OCI-LY1 (cell line): ENCODE data around the gene SOCS7.

Experiments used
- H2AFZ ChIP-seq: fragments of 200-600 bp; sonication (generic), shearing (Covaris generic); 2 replicates; pipeline ENCODE4 v1.6.0; 2014; ENCODE audit warnings: antibody characterized with exemption, mild to moderate bottlenecking, low read length
- H3F3A ChIP-seq: fragments of 200-600 bp; sonication (generic), shearing (Covaris generic); 2 replicates; pipeline ENCODE4 v1.6.0; 2014; ENCODE audit warnings: mild to moderate bottlenecking, antibody characterized with exemption, low read length, moderate library complexity; ENCODE audit not compliant: insufficient read depth
- H3K27ac ChIP-seq: fragments of 200-600 bp; sonication (generic); 2 replicates; pipeline ENCODE4 v1.5.1; 2014; ENCODE audit warnings: low read length, mixed run types, mild to moderate bottlenecking, low read depth; ENCODE audit not compliant: poor library complexity, severe bottlenecking
- H3K27me3 ChIP-seq: fragments of 200-600 bp; sonication (generic); 2 replicates; pipeline ENCODE4 v1.6.0; 2014; ENCODE audit warnings: antibody characterized with exemption, mild to moderate bottlenecking, low read length, moderate library complexity; ENCODE audit not compliant: insufficient read depth
- H3K36me3 ChIP-seq: fragments of 200-600 bp; sonication (generic); 2 replicates; pipeline ENCODE4 v1.6.1; 2014; ENCODE audit warnings: mild to moderate bottlenecking, antibody characterized with exemption, low read length, moderate library complexity, mixed read lengths; ENCODE audit not compliant: insufficient read depth
- H3K4me1 ChIP-seq: fragments of 200-600 bp; sonication (generic); 2 replicates; pipeline ENCODE4 v1.5.1; 2014; ENCODE audit warnings: mild to moderate bottlenecking, low read length, moderate library complexity; ENCODE audit not compliant: insufficient read depth, severe bottlenecking
- H3K4me2 ChIP-seq: fragments of 200-600 bp; sonication (generic), shearing (Covaris generic); 2 replicates; pipeline ENCODE4 v1.6.1; 2014; ENCODE audit warnings: low read length
- H3K4me3 ChIP-seq: fragments of 200-600 bp; sonication (generic); 2 replicates; pipeline ENCODE4 v1.5.1; 2014; ENCODE audit warnings: low read length, low read depth, mild to moderate bottlenecking, mixed read lengths; ENCODE audit not compliant: poor library complexity, severe bottlenecking
- H3K79me2 ChIP-seq: fragments of 200-600 bp; shearing (Covaris generic); 2 replicates; pipeline ENCODE4 v1.6.1; 2016; ENCODE audit warnings: mixed run types, low read length, mixed read lengths; ENCODE audit not compliant: insufficient read depth
- H3K9ac ChIP-seq: fragments of 200-600 bp; sonication (generic), shearing (Covaris generic); 2 replicates; pipeline ENCODE4 v1.6.1; 2014; ENCODE audit warnings: mild to moderate bottlenecking, low read length, mixed read lengths
- H3K9me2 ChIP-seq: fragments of 200-600 bp; sonication (generic), shearing (Covaris generic); 2 replicates; pipeline ENCODE4 v1.6.1; 2014; ENCODE audit warnings: low read depth, mild to moderate bottlenecking, low read length, mixed read lengths
- H3K9me3 ChIP-seq: fragments of 200-600 bp; shearing (Covaris generic); 2 replicates; pipeline ENCODE4 v1.6.1; 2014; ENCODE audit warnings: low read length, mixed read lengths
- H4K20me1 ChIP-seq: fragments of 200-600 bp; sonication (generic), shearing (Covaris generic); 2 replicates; pipeline ENCODE4 v1.6.0; 2016; ENCODE audit warnings: mild to moderate bottlenecking, low read length; ENCODE audit not compliant: insufficient read depth
- CTCF ChIP-seq: fragments of 200-600 bp; sonication (generic), shearing (Covaris generic); IDR thresholded peaks from 2 replicates; pipeline ENCODE4 v1.5.1; 2017; ENCODE audit warnings: mild to moderate bottlenecking, antibody characterized with exemption, low read length, moderate library complexity, mixed read lengths
- EZH2 ChIP-seq: fragments of 200-600 bp; sonication (generic), shearing (Covaris generic); IDR thresholded peaks from 2 replicates; pipeline ENCODE4 v1.8.0; 2017; ENCODE audit warnings: borderline replicate concordance, mixed run types, mild to moderate bottlenecking, antibody characterized with exemption, low read length, moderate library complexity, mixed read lengths

The SOCS7 gene

GRCh38 chr17:38324141-38324697 lies 27.4 kb upstream of the SOCS7 start:
- H2AFZ ChIP-seq, result no peak overlapping the region
- no peaks in the 10 kb centered on the region for H3K9me2 ChIP-seq
- no peaks in the 10 kb centered on the region for H3K27me3 ChIP-seq
- H3K4me2 ChIP-seq, result no peak overlapping the region
- no peaks in the 10 kb centered on the region for H4K20me1 ChIP-seq
- no peaks in the 10 kb centered on the region for H3K79me2 ChIP-seq
- H3K27ac ChIP-seq, result no peak overlapping the region
- H3K9me3 ChIP-seq, result no peaks in the 10 kb centered on the region
- H3K36me3 ChIP-seq, result peaks cover 36% of the 10 kb centered on the region
- TF ChIP-seq EZH2 (no peak), CTCF (no peak)
- H3K4me3 ChIP-seq, result no peak overlapping the region
- no peaks in the 10 kb centered on the region for H3F3A ChIP-seq
- no peak overlapping the region for H3K9ac ChIP-seq
- H3K4me1 ChIP-seq, result peaks cover 11% of the 10 kb centered on the region

- Histone ChIP-seq H3K27ac (no peak overlapping the region), H3F3A (no peaks in the 10 kb centered on the region), H3K9me2 (no peaks in the 10 kb centered on the region), H3K36me3 (peaks cover 33% of the 10 kb centered on the region), H3K4me3 (no peak overlapping the region), H2AFZ (no peak overlapping the region), H3K27me3 (no peaks in the 10 kb centered on the region), H3K4me2 (no peak overlapping the region), H3K9me3 (no peaks in the 10 kb centered on the region), H3K79me2 (no peaks in the 10 kb centered on the region), H4K20me1 (no peaks in the 10 kb centered on the region), H3K9ac (no peak overlapping the region), H3K4me1 (peaks cover 11% of the 10 kb centered on the region)
- no peak for TF ChIP-seq CTCF
- no peak for TF ChIP-seq EZH2
Measured at GRCh38 chr17:38324772-38325171, 26.9 kb upstream of the SOCS7 start.

GRCh38 chr17:38325221-38325851 lies 26.3 kb upstream of the SOCS7 start:
- no peaks in the 10 kb centered on the region for H3K27me3 ChIP-seq
- no peak for TF ChIP-seq EZH2
- no peak for TF ChIP-seq CTCF
- H3K9me3 ChIP-seq, result no peaks in the 10 kb centered on the region
- H3K79me2 ChIP-seq, result no peaks in the 10 kb centered on the region
- H3F3A ChIP-seq, result no peaks in the 10 kb centered on the region
- H3K36me3 ChIP-seq, result peaks cover 30% of the 10 kb centered on the region
- H3K9me2 ChIP-seq, result no peaks in the 10 kb centered on the region
- H3K9ac ChIP-seq, result no peak overlapping the region
- H3K4me1 ChIP-seq, result peaks cover 11% of the 10 kb centered on the region
- H4K20me1 ChIP-seq, result no peaks in the 10 kb centered on the region
- no peak overlapping the region for H2AFZ ChIP-seq
- no peak overlapping the region for H3K4me2 ChIP-seq
- H3K4me3 ChIP-seq, result no peak overlapping the region
- no peak overlapping the region for H3K27ac ChIP-seq
